GM20000 (cell line): ENCODE results near the gene MTA2.
"Not testable (repeated sequence)": the region's sequence is repeated elsewhere in the genome, so short reads cannot be mapped to it uniquely, and the experiment has no call there.

ENCODE experiments used
- DNase-seq: peaks from one replicate; pipeline ENCODE4 v3.0.0; 2012; ENCODE audit warnings: low spot score
- TF ChIP-seq, protein P1 (sequence below): IDR thresholded peaks from 2 replicates; pipeline ENCODE4 v1.5.1; 2012; ENCODE audit warnings: mild to moderate bottlenecking, control low read depth; ENCODE audit errors: extremely low read depth, missing control alignments

The MTA2 gene

DNA sequence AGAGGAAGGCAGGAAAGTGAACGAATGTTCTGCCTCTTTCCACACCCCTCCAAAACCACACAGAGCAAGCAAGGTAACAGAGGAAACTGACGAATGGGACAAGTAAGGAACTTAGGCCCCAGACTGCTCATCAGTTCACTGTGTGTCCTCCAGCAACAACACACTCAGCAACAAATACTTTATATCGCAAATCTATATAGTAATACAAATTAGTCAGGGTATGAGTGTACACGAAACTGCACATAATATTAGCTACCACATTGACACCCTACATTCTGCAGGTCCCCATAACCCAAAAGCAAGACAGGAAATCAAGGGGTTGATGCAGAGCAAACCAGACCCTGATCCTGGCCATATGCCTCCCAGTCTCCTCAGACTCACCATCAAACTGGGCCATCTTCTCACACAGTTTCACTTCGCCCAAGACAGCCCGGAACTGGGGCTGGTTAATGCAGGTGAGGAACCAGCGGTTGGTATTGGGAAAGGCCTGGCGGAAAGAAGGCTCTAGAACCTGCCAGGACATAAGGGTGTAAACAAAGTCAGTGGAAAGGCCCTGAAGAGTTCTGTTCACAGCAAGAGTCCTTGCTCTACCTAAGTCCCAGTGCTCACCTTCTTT is 34.5 kb downstream of the MTA2 start:
- TF ChIP-seq, protein P1, sequence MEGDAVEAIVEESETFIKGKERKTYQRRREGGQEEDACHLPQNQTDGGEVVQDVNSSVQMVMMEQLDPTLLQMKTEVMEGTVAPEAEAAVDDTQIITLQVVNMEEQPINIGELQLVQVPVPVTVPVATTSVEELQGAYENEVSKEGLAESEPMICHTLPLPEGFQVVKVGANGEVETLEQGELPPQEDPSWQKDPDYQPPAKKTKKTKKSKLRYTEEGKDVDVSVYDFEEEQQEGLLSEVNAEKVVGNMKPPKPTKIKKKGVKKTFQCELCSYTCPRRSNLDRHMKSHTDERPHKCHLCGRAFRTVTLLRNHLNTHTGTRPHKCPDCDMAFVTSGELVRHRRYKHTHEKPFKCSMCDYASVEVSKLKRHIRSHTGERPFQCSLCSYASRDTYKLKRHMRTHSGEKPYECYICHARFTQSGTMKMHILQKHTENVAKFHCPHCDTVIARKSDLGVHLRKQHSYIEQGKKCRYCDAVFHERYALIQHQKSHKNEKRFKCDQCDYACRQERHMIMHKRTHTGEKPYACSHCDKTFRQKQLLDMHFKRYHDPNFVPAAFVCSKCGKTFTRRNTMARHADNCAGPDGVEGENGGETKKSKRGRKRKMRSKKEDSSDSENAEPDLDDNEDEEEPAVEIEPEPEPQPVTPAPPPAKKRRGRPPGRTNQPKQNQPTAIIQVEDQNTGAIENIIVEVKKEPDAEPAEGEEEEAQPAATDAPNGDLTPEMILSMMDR = no peak
- no peak for DNase-seq

DNA sequence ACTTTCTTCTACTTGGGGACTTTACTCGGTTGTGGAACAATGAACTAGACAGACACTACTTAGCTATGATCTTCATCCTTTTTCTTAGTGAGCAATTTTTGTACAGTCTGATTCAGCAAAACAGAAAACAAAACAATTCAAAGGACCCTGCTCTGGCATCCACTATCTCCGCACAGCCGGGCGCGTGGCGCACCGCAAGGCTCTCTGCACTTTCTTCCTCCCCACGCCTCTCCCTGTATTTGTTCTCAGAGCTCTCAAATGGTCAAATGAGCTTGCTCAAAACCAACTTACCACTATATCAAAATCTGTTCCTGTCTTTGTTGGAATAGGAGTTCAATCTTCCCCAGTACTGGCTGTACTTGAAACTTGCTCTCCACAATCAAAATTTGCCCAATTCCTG is 35.4 kb downstream of the MTA2 start:
- DNase-seq = no peak
- TF ChIP-seq, protein P1 = no peak

- no peak for DNase-seq
- TF ChIP-seq, protein P1 = no peak
These were observed 36.4 kb downstream of the MTA2 start for GRCh38 chr11:62565100-62565802.

DNA sequence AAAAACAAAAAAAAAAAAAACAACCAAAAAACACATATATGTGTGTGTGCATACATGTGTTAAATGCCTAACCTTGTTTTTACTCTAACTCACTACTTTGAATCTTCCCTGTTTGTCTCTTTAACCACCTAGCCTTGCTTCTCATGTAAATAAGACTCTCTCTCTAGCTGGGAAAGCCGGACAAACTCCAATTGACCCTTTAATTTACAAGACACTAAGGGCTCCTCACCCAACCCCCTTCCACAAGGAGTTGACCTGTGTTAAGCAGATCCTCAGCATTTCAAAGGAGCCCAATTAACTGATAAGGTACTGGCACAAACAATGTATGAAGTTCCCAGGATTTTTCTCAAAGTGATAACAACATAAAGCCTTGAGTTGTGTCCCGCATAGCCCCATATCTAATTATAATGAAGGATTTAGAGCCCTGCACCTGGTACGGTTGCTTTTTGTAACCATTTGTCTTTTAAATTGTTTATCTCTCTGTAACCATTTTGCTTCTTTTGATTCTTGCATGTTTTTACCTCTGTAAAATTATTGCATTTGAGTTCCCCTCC is 39.9 kb downstream of the MTA2 start:
- DNase-seq = not testable (repeated sequence)

GRCh38 chr11:62560566-62561103 is 41.0 kb downstream of the MTA2 start:
- TF ChIP-seq, protein P1 = peak; percentile 52
- DNase-seq = peak; percentile 22

DNA sequence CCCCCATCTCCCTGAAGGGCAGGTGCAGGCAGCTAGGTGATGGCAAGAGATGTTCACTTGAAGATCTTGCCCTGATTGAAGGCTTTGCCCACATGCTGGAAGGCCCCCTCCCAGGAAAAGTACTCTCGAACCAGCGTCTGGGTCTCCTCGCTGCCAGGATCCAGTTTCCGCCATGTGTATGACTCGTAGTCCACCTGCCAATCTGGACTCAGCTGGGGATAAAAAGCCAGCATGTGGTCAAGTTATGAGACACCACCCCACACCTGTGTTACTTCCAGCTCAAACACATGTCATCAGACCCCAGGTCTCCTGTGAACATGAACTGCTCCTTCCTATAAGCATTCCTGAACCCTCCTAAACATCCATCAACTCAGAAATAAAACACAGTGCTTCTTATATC is 42.0 kb downstream of the MTA2 start:
- not testable (repeated sequence) for DNase-seq

- TF ChIP-seq, protein P1 = no peak
- DNase-seq = no peak
These were observed 42.5 kb downstream of the MTA2 start for GRCh38 chr11:62559204-62559603.

DNA sequence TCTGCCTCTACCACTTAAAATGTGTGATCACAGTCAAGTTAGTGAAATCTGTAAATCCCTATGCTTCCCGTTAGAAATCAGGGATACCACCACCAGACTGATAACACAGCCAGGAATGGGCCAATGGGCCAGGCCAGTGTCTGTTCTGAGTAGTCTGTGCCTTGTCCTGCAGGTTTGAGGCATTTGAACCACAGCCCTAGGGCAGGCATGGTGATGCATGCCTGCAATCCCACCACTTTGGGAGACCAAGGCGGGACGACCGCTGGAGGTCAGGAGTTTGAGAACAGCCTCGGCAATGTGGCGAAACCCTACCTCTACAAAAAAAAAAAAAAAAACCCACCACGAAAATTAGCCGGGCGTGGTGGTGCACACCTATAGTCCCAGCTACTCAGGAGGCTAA is 43.0 kb downstream of the MTA2 start:
- no peak for DNase-seq
- TF ChIP-seq, protein P1 = no peak
